NCI-H2107 treated with DMSO at 0.1 percent for 48 hours (cell line): ENCODE results near the gene BEST3.

Experiments
- DNase-seq: peaks from one replicate; lab custom pipeline; 2025; ENCODE audit not compliant: unreplicated experiment; lab: John Stamatoyannopoulos, UW

Gene BEST3

GRCh38 chr12:69604275-69604674, 94.8 kb downstream of the BEST3 start:
- DNase-seq, result peak; percentile 24
